KMS-11 (cell line): ENCODE data around the gene OTOA.
"Not testable (repeated sequence)": the region's sequence is repeated elsewhere in the genome, so short reads cannot be mapped to it uniquely, and the experiment has no call there.

ENCODE experiments used
- H2AFZ ChIP-seq: fragments of 200-600 bp; sonication (generic); 2 replicates; pipeline ENCODE4 v1.6.1; 2016; ENCODE audit warnings: antibody characterized with exemption, mixed run types, low read depth
- H3K27ac ChIP-seq: fragments of 200-600 bp; sonication (generic); 2 replicates; pipeline ENCODE4 v1.6.1; 2016; ENCODE audit warnings: mild to moderate bottlenecking, mixed run types
- H3K27me3 ChIP-seq: fragments of 200-600 bp; sonication (generic); 2 replicates; pipeline ENCODE4 v1.6.1; 2017; ENCODE audit warnings: mild to moderate bottlenecking, low read depth, mixed run types, moderate library complexity; ENCODE audit not compliant: insufficient read depth
- H3K36me3 ChIP-seq: fragments of 200-600 bp; sonication (generic); 2 replicates; pipeline ENCODE4 v1.6.1; 2017; ENCODE audit warnings: mild to moderate bottlenecking, mixed run types; ENCODE audit not compliant: insufficient read depth
- H3K4me1 ChIP-seq: fragments of 200-600 bp; sonication (generic); 2 replicates; pipeline ENCODE4 v1.6.1; 2016; ENCODE audit warnings: mild to moderate bottlenecking, low read depth, mixed run types; ENCODE audit not compliant: poor library complexity, severe bottlenecking
- H3K4me2 ChIP-seq: fragments of 200-600 bp; sonication (generic); 2 replicates; pipeline ENCODE4 v1.7.0; 2016; ENCODE audit warnings: mild to moderate bottlenecking, mixed run types
- H3K4me3 ChIP-seq: fragments of 200-600 bp; sonication (generic); IDR thresholded peaks from 2 replicates; pipeline ENCODE4 v1.6.1; 2017; ENCODE audit warnings: low read depth, low read length, mixed read lengths; ENCODE audit not compliant: insufficient read depth
- H3K79me2 ChIP-seq: fragments of 200-600 bp; sonication (generic); 2 replicates; pipeline ENCODE4 v1.6.1; 2016; ENCODE audit warnings: low read depth, mixed run types; ENCODE audit not compliant: insufficient read depth
- H3K9ac ChIP-seq: fragments of 200-600 bp; sonication (generic); 2 replicates; pipeline ENCODE4 v1.6.1; 2016; ENCODE audit warnings: mild to moderate bottlenecking, mixed run types
- H4K20me1 ChIP-seq: fragments of 200-600 bp; sonication (generic); 2 replicates; pipeline ENCODE4 v1.6.1; 2016; ENCODE audit warnings: mild to moderate bottlenecking, mixed run types; ENCODE audit not compliant: insufficient read depth
- CTCF ChIP-seq: fragments of 200-600 bp; sonication (generic); conservative IDR thresholded peaks from 2 replicates; pipeline ENCODE4 v1.6.1; 2017; ENCODE audit warnings: low read depth, mild to moderate bottlenecking, antibody characterized with exemption, low read length, moderate library complexity, mixed read lengths

OTOA gene

GRCh38 chr16:21683184-21683583, 19.4 kb downstream of the OTOA start:
- H3K4me3 ChIP-seq: no peak overlapping the region
- H2AFZ ChIP-seq: no peak overlapping the region
- H3K27me3 ChIP-seq: no peaks in the 10 kb centered on the region
- no peak overlapping the region for H3K4me2 ChIP-seq
- H3K79me2 ChIP-seq: no peaks in the 10 kb centered on the region
- H3K9ac ChIP-seq: no peak overlapping the region
- H3K4me1 ChIP-seq: no peaks in the 10 kb centered on the region
- no peaks in the 10 kb centered on the region for H3K36me3 ChIP-seq
- H4K20me1 ChIP-seq: no peaks in the 10 kb centered on the region
- H3K27ac ChIP-seq: no peak overlapping the region
- TF ChIP-seq CTCF: no peak

DNA sequence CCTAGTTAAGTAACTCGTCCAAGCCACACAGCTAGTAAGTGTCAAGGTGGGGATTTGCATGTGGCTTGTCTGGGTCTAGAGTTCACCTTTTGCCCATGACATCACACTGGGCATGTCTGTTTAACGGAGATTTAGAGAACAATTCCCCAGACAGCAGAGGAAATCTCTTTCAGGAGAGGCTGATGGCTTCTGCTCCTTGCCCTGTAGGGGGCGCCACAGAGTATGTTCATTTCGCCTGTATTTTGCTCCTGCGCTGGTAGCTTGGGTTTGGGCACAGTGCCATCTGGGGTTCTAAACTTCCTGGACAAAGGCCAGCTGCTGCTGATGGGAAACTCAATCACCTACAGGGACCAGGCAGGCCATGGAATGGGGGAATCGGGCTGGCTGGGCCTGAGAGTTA, 20.4 kb downstream of the OTOA start:
- H3K36me3 ChIP-seq: no peaks in the 10 kb centered on the region
- H3K4me2 ChIP-seq: no peak overlapping the region
- no peak overlapping the region for H2AFZ ChIP-seq
- no peaks in the 10 kb centered on the region for H4K20me1 ChIP-seq
- H3K27me3 ChIP-seq: no peaks in the 10 kb centered on the region
- no peaks in the 10 kb centered on the region for H3K4me1 ChIP-seq
- no peak overlapping the region for H3K27ac ChIP-seq
- H3K79me2 ChIP-seq: no peaks in the 10 kb centered on the region
- no peak overlapping the region for H3K4me3 ChIP-seq
- TF ChIP-seq CTCF: peak; percentile 79
- H3K9ac ChIP-seq: no peak overlapping the region

DNA sequence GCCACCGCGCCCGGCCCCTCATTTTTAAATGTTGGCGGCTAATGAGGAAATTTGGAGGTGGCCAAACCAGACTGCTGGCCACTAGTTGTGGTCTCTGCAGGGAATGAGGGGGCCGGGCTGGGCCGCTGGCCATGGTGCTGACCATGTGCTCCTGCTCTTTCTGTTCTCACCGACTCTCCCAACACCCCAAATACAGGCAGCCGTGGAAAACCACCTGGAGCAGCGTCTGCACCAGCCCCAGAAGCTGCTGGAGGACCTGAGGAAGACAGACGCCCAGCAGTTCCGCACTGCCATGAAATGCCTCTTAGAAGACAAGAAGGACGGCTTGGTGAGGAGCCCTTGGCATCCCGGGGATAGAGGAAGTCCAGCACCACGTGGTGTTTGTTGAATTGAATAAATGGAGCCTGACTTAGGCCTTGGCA, 21.3 kb downstream of the OTOA start:
- no peak overlapping the region for H3K27ac ChIP-seq
- no peaks in the 10 kb centered on the region for H3K36me3 ChIP-seq
- H4K20me1 ChIP-seq: no peaks in the 10 kb centered on the region
- no peaks in the 10 kb centered on the region for H3K27me3 ChIP-seq
- no peak overlapping the region for H3K4me3 ChIP-seq
- no peak overlapping the region for H2AFZ ChIP-seq
- no peak for TF ChIP-seq CTCF
- no peak overlapping the region for H3K9ac ChIP-seq
- H3K4me2 ChIP-seq: no peak overlapping the region
- no peaks in the 10 kb centered on the region for H3K79me2 ChIP-seq
- no peaks in the 10 kb centered on the region for H3K4me1 ChIP-seq

DNA sequence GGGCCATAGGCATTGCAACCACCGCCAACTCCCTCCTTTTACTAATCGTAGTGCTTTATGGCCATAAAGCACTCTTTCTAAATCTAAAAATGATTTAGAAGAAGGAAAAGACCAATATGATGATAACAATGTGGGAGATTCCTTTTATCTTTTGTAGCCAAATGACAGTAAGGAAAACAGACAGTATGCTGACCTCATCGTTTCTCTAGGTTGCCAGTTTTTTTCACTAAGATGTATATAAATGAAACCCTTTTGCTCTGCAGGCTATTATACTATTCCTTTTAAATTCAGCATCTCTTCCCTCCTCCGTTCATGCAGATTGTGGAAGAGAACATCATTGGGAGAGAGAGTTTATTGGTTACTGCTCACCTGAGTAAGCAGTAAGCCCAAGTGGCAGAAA, 25.3 kb downstream of the OTOA start:
- no peaks in the 10 kb centered on the region for H3K79me2 ChIP-seq
- H3K36me3 ChIP-seq: no peaks in the 10 kb centered on the region
- H3K4me2 ChIP-seq: no peak overlapping the region
- no peak overlapping the region for H3K27ac ChIP-seq
- no peak for TF ChIP-seq CTCF
- H4K20me1 ChIP-seq: no peaks in the 10 kb centered on the region
- no peaks in the 10 kb centered on the region for H3K4me1 ChIP-seq
- H2AFZ ChIP-seq: no peak overlapping the region
- H3K4me3 ChIP-seq: no peak overlapping the region
- H3K27me3 ChIP-seq: no peaks in the 10 kb centered on the region
- H3K9ac ChIP-seq: no peak overlapping the region

DNA sequence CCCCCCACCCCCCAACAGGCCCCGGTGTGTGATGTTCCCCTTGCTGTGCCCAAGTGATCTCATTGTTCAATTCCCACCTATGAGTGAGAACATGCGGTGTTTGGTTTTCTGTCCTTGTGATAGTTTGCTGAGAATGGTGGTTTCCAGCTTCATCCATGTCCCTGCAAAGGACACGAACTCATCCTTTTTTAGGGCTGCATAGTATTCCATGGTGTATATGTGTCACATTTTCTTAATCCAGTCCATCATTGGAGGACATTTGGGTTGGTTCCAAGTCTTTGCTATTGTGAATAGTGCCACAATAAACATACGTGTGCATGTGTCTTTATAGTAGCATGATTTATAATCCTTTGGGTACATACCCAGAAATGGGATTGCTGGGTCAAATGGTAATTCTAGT, 27.2 kb downstream of the OTOA start:
- H3K4me2 ChIP-seq, H3K27ac ChIP-seq, H3K27me3 ChIP-seq, H3K4me3 ChIP-seq, H2AFZ ChIP-seq, H3K79me2 ChIP-seq, H3K36me3 ChIP-seq, H3K9ac ChIP-seq, H3K4me1 ChIP-seq, H4K20me1 ChIP-seq: not testable (repeated sequence)
